Measurements from ENCODE around the gene CRHR2. TPM values are rescaled to one million over a fixed set of nuclear protein-coding genes. Genes with fewer than 3 reads are reported as not detected.

Gene CRHR2
- total and polyA plus RNA-seq, 8 donors, result 0.06 to 0.79 (median 0.50) TPM

DNA sequence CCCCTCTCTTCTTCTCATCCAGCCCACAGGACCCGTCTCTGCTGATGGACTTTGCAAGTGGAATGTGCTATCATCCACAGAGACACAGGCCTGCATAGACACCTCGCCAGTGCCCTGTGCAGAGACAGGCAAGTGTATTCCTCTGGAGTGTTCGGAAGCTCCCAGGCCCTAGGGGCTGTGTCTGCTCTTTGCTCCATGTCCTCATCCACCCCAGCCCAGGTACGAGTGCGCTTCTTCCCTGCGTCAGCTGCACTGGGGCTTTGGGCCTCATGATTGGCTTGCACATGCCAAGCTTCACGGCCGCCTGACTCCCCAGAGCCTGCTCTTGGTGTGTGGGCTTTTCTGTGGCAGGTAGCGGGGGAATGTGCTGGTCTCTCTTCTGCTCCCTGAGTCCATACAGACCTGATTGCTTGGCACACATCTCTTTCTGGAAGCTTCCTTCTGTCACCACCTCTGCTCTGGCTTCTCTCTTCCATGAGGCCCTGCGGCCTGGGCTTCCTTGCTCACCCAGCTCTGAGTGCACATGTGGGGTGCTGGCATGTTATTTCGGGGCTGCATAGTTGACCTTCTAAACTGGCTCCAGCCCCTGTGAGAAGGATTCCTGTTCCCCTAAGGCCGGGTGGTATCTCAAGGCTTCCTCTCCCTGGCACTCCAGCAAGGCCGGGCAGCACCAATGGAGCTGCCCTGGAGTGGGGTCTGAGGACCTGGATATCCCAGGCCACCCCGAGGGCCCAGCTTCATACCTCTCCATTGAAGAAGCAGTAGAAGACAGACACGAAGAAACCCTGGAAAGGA is 27.8 kb downstream of the CRHR2 start:
- Histone ChIP-seq H3K27ac (no peak overlapping the region), H3K9me3 (no peaks in the 10 kb centered on the region), H3K4me1 (no peaks in the 10 kb centered on the region), H3K36me3 (no peaks in the 10 kb centered on the region), H3K4me3 (no peak overlapping the region), H3K27me3 (no peaks in the 10 kb centered on the region)
- WGBS, 2 donors, result 92 to 93% methylated on average over 15 of the region's 15 CpGs
- DNase-seq (peak in 2 of 6 donors; percentile 45), ATAC-seq (no peak), FAIRE-seq (no peak)
- TF ChIP-seq, protein P1, sequence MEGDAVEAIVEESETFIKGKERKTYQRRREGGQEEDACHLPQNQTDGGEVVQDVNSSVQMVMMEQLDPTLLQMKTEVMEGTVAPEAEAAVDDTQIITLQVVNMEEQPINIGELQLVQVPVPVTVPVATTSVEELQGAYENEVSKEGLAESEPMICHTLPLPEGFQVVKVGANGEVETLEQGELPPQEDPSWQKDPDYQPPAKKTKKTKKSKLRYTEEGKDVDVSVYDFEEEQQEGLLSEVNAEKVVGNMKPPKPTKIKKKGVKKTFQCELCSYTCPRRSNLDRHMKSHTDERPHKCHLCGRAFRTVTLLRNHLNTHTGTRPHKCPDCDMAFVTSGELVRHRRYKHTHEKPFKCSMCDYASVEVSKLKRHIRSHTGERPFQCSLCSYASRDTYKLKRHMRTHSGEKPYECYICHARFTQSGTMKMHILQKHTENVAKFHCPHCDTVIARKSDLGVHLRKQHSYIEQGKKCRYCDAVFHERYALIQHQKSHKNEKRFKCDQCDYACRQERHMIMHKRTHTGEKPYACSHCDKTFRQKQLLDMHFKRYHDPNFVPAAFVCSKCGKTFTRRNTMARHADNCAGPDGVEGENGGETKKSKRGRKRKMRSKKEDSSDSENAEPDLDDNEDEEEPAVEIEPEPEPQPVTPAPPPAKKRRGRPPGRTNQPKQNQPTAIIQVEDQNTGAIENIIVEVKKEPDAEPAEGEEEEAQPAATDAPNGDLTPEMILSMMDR (IDR thresholded peaks at IDR 0.05), result no peak
- intact Hi-C loops (cut with DNase I), result no loop called here

- intact Hi-C loops (cut with DNase I), result no loop called here
- no peak for FAIRE-seq
- peak in 2 of 6 donors; percentile 11 to 42 for DNase-seq
- 89 to 91% methylated on average over 19 of the region's 19 CpGs for WGBS, 2 donors
- no peaks in the 10 kb centered on the region for H3K27me3 ChIP-seq
- no peak for ATAC-seq
- no peak overlapping the region for H3K4me3 ChIP-seq
- no peaks in the 10 kb centered on the region for H3K36me3 ChIP-seq
- H3K27ac ChIP-seq, result no peak overlapping the region
- no peaks in the 10 kb centered on the region for H3K9me3 ChIP-seq
- no peaks in the 10 kb centered on the region for H3K4me1 ChIP-seq
- TF ChIP-seq, protein P1 (IDR thresholded peaks at IDR 0.05), result no peak
Measured at GRCh38 chr7:30652698-30653641, 29.3 kb downstream of the CRHR2 start.

GRCh38 chr7:30652132-30652531 is 30.1 kb downstream of the CRHR2 start:
- 80 to 85% methylated on average over 7 of the region's 7 CpGs for WGBS, 2 donors
- Histone ChIP-seq H3K9me3 (no peaks in the 10 kb centered on the region), H3K4me1 (no peaks in the 10 kb centered on the region), H3K4me3 (no peak overlapping the region), H3K36me3 (no peaks in the 10 kb centered on the region), H3K27ac (no peak overlapping the region), H3K27me3 (no peaks in the 10 kb centered on the region)
- intact Hi-C loops (cut with DNase I), result no loop called here
- TF ChIP-seq, protein P1 (IDR thresholded peaks at IDR 0.05), result no peak
- peak in 2 of 6 donors; percentile 8 to 38 for DNase-seq
- no peak for ATAC-seq
- no peak for FAIRE-seq

DNA sequence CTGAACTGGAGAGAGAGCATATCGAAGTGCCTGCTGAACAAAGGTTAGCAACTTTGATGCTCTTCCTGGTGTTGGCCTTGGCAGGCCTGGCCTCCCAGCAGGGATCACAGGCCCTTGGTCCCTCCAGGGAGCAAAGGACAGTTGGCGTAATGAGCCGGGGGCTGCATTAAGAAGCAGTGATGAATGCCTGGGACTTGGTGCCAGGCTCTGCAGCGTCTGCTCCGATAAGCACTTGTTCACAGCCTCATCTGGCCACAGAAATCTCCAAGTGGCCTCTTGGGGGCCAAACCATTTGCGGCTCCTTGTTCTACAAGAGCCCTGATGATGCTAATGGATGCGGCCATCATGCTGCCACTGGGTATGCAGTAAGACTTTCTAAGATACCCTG is 31.8 kb downstream of the CRHR2 start:
- intact Hi-C loops (cut with DNase I), result no loop called here
- Histone ChIP-seq H3K4me3 (no peak overlapping the region), H3K27ac (no peak overlapping the region), H3K27me3 (no peaks in the 10 kb centered on the region), H3K36me3 (no peaks in the 10 kb centered on the region), H3K4me1 (no peaks in the 10 kb centered on the region), H3K9me3 (no peaks in the 10 kb centered on the region)
- peak in 2 of 6 donors; percentile 7 to 29 for DNase-seq
- TF ChIP-seq, protein P1 (IDR thresholded peaks at IDR 0.05), result no peak
- ATAC-seq, result no peak
- 83 to 88% methylated on average over 7 of the region's 7 CpGs for WGBS, 2 donors
- no peak for FAIRE-seq
